Measurements from ENCODE around the gene RNF168.
"Not testable (repeated sequence)": the region's sequence is repeated elsewhere in the genome, so short reads cannot be mapped to it uniquely, and the experiment has no call there.

The RNF168 gene

GRCh38 chr3:196503196-196504076, at the start of gene RNF168:
TSS of gene RNF168 (minus strand) at chr3:196503768. CDS start at chr3:196503173, 595 bp downstream.
- peak within 1 kb of the TSS; percentile 100 for H3K27ac Mint-ChIP-seq
- H3K36me3 Mint-ChIP-seq (ENCODE audit: low read depth): peaks cover 37% of the 10 kb centered on the region
- H3K4me1 Mint-ChIP-seq: peaks cover 40% of the 10 kb centered on the region
- DNase-seq: peak; percentile 98
- ATAC-seq: peak; percentile 88
- H3K4me3 Mint-ChIP-seq: peak within 1 kb of the TSS; percentile 100
- no peaks in the 10 kb centered on the region for H3K27me3 Mint-ChIP-seq
- H3K9me3 Mint-ChIP-seq: peaks cover 7% of the 10 kb centered on the region

GRCh38 chr3:196552253-196552652, 48.7 kb upstream of the RNF168 start:
- Mint-ChIP-seq H3K4me1 (peaks cover 11% of the 10 kb centered on the region), H3K27me3 (peaks cover 2% of the 10 kb centered on the region), H3K27ac (no peak overlapping the region), H3K4me3 (no peak overlapping the region), H3K9me3 (peaks cover 15% of the 10 kb centered on the region), H3K36me3 (ENCODE audit: low read depth) (peaks cover 12% of the 10 kb centered on the region)
- DNase-seq (no peak), ATAC-seq (no peak)

- not testable (repeated sequence) for H3K27ac Mint-ChIP-seq; ATAC-seq; H3K4me1 Mint-ChIP-seq; H3K27me3 Mint-ChIP-seq; DNase-seq; H3K4me3 Mint-ChIP-seq; H3K36me3 Mint-ChIP-seq (ENCODE audit: low read depth)
- peaks cover 15% of the 10 kb centered on the region for H3K9me3 Mint-ChIP-seq
These were observed 46.6 kb upstream of the RNF168 start for GRCh38 chr3:196550172-196550571.

- H3K4me1 Mint-ChIP-seq; DNase-seq; H3K27ac Mint-ChIP-seq; H3K36me3 Mint-ChIP-seq (ENCODE audit: low read depth); ATAC-seq; H3K27me3 Mint-ChIP-seq; H3K4me3 Mint-ChIP-seq: not testable (repeated sequence)
- peaks cover 15% of the 10 kb centered on the region for H3K9me3 Mint-ChIP-seq
These were observed 45.7 kb upstream of the RNF168 start for GRCh38 chr3:196549312-196549711.

- Mint-ChIP-seq H3K9me3 (peaks cover 15% of the 10 kb centered on the region), H3K4me1 (no peaks in the 10 kb centered on the region), H3K36me3 (ENCODE audit: low read depth) (peaks cover 5% of the 10 kb centered on the region), H3K4me3 (no peak overlapping the region), H3K27me3 (peaks cover 4% of the 10 kb centered on the region), H3K27ac (no peak overlapping the region)
- ATAC-seq (no peak), DNase-seq (no peak)
These were observed 43.5 kb upstream of the RNF168 start for GRCh38 chr3:196547067-196547466.

GRCh38 chr3:196546537-196546936, 43.0 kb upstream of the RNF168 start:
- H3K4me3 Mint-ChIP-seq: no peak overlapping the region
- no peak for ATAC-seq
- peaks cover 15% of the 10 kb centered on the region for H3K9me3 Mint-ChIP-seq

GRCh38 chr3:196544491-196544992, 41.0 kb upstream of the RNF168 start:
- H3K9me3 Mint-ChIP-seq: peaks cover 5% of the 10 kb centered on the region
- H3K27ac Mint-ChIP-seq: no peak overlapping the region
- no peaks in the 10 kb centered on the region for H3K4me1 Mint-ChIP-seq
- H3K36me3 Mint-ChIP-seq (ENCODE audit: low read depth): peaks cover 2% of the 10 kb centered on the region
- no peak overlapping the region for H3K4me3 Mint-ChIP-seq
- H3K27me3 Mint-ChIP-seq: peaks cover 4% of the 10 kb centered on the region
- DNase-seq (no peak), ATAC-seq (no peak)

More at GRCh38 chr3:196546537-196546936, 43.0 kb upstream of the RNF168 start:
- no peak for DNase-seq
- Mint-ChIP-seq H3K4me1 (no peaks in the 10 kb centered on the region), H3K27ac (no peak overlapping the region), H3K27me3 (peaks cover 4% of the 10 kb centered on the region), H3K36me3 (ENCODE audit: low read depth) (peaks cover 5% of the 10 kb centered on the region)

GRCh38 chr3:196541684-196542445, 38.3 kb upstream of the RNF168 start:
- ATAC-seq: no peak
- Mint-ChIP-seq H3K9me3 (no peaks in the 10 kb centered on the region), H3K36me3 (ENCODE audit: low read depth) (no peaks in the 10 kb centered on the region), H3K4me1 (no peaks in the 10 kb centered on the region), H3K4me3 (no peak overlapping the region), H3K27ac (no peak overlapping the region), H3K27me3 (peaks cover 8% of the 10 kb centered on the region)
- no peak for DNase-seq

- ATAC-seq: no peak
- H3K27me3 Mint-ChIP-seq: peaks cover 8% of the 10 kb centered on the region
- H3K4me3 Mint-ChIP-seq: no peak overlapping the region
- DNase-seq: peak; percentile 67
- no peaks in the 10 kb centered on the region for H3K4me1 Mint-ChIP-seq
- no peaks in the 10 kb centered on the region for H3K36me3 Mint-ChIP-seq (ENCODE audit: low read depth)
- H3K27ac Mint-ChIP-seq: no peak overlapping the region
- no peaks in the 10 kb centered on the region for H3K9me3 Mint-ChIP-seq
These were observed 33.9 kb upstream of the RNF168 start for GRCh38 chr3:196537319-196537984.

- ATAC-seq (no peak), DNase-seq (no peak)
- Mint-ChIP-seq H3K4me1 (peaks cover 2% of the 10 kb centered on the region), H3K36me3 (ENCODE audit: low read depth) (peaks cover 3% of the 10 kb centered on the region), H3K27me3 (peaks cover 16% of the 10 kb centered on the region), H3K27ac (no peak overlapping the region), H3K4me3 (no peak overlapping the region), H3K9me3 (no peaks in the 10 kb centered on the region)
These were observed 29.7 kb upstream of the RNF168 start for GRCh38 chr3:196533260-196533681.

GRCh38 chr3:196531418-196531817, 27.9 kb upstream of the RNF168 start:
- H3K9me3 Mint-ChIP-seq: no peaks in the 10 kb centered on the region
- H3K4me3 Mint-ChIP-seq: no peak overlapping the region
- peaks cover 14% of the 10 kb centered on the region for H3K27me3 Mint-ChIP-seq
- peaks cover 10% of the 10 kb centered on the region for H3K4me1 Mint-ChIP-seq
- DNase-seq: no peak
- ATAC-seq: no peak
- peaks cover 3% of the 10 kb centered on the region for H3K36me3 Mint-ChIP-seq (ENCODE audit: low read depth)
- H3K27ac Mint-ChIP-seq: no peak overlapping the region

- H3K9me3 Mint-ChIP-seq: no peaks in the 10 kb centered on the region
- no peak overlapping the region for H3K27ac Mint-ChIP-seq
- H3K4me1 Mint-ChIP-seq: peaks cover 10% of the 10 kb centered on the region
- H3K27me3 Mint-ChIP-seq: peaks cover 13% of the 10 kb centered on the region
- DNase-seq (peak; percentile 93), ATAC-seq (peak; percentile 98)
- H3K36me3 Mint-ChIP-seq (ENCODE audit: low read depth): peaks cover 3% of the 10 kb centered on the region
- H3K4me3 Mint-ChIP-seq: peak overlapping the region; percentile 67
These were observed 25.2 kb upstream of the RNF168 start for GRCh38 chr3:196528639-196529233.

- Mint-ChIP-seq H3K27me3 (peaks cover 3% of the 10 kb centered on the region), H3K4me1 (peaks cover 10% of the 10 kb centered on the region), H3K4me3 (no peak overlapping the region), H3K9me3 (peaks cover 19% of the 10 kb centered on the region), H3K27ac (no peak overlapping the region), H3K36me3 (ENCODE audit: low read depth) (peaks cover 12% of the 10 kb centered on the region)
- DNase-seq: no peak
- ATAC-seq: no peak
These were observed 21.6 kb upstream of the RNF168 start for GRCh38 chr3:196525141-196525540.

GRCh38 chr3:196524527-196524926, 21.0 kb upstream of the RNF168 start:
- Mint-ChIP-seq H3K36me3 (ENCODE audit: low read depth) (peaks cover 12% of the 10 kb centered on the region), H3K4me1 (peaks cover 10% of the 10 kb centered on the region), H3K9me3 (peaks cover 26% of the 10 kb centered on the region), H3K27ac (no peak overlapping the region), H3K27me3 (peaks cover 3% of the 10 kb centered on the region), H3K4me3 (no peak overlapping the region)
- no peak for ATAC-seq
- DNase-seq: no peak

Measured in activated naive CD8-positive, alpha-beta T cell treated with anti-CD3 and anti-CD28 coated beads, Interleukin-2, amount 50 U/mL, for 24 hours (primary cell).